Adrenal gland (tissue), 5 donors: ENCODE results near the gene PHKB.

Experiments used
- POLR2A ChIP-seq, 2 donors: fragments of 450-650 bp; IDR thresholded peaks; one replicate each; pipeline ENCODE4 v1.6.1; 2017; ENCODE audit warnings: antibody characterized with exemption in 2 of 2, mild to moderate bottlenecking in 2 of 2, moderate library complexity in 1 of 2
- TF ChIP-seq, protein P1 (sequence below), 6 experiments: fragments of 450-650 bp in 4 of 6; fragments of 200-600 bp in 2 of 6; sonication (generic) in 1 of 6; IDR thresholded peaks; 1 replicate in 5 of 6; 2 replicates in 1 of 6; pipeline versions ENCODE4 v1.5.1 to v1.8.0; 2016 to 2021; ENCODE audit warnings: antibody characterized with exemption in 6 of 6, mild to moderate bottlenecking in 2 of 6, moderate library complexity in 1 of 6
- donor health status: DM: no; HTN: no; CAD: no.

- TF ChIP-seq, protein P1, sequence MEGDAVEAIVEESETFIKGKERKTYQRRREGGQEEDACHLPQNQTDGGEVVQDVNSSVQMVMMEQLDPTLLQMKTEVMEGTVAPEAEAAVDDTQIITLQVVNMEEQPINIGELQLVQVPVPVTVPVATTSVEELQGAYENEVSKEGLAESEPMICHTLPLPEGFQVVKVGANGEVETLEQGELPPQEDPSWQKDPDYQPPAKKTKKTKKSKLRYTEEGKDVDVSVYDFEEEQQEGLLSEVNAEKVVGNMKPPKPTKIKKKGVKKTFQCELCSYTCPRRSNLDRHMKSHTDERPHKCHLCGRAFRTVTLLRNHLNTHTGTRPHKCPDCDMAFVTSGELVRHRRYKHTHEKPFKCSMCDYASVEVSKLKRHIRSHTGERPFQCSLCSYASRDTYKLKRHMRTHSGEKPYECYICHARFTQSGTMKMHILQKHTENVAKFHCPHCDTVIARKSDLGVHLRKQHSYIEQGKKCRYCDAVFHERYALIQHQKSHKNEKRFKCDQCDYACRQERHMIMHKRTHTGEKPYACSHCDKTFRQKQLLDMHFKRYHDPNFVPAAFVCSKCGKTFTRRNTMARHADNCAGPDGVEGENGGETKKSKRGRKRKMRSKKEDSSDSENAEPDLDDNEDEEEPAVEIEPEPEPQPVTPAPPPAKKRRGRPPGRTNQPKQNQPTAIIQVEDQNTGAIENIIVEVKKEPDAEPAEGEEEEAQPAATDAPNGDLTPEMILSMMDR (IDR thresholded peaks at IDR 0.05), result no peak
- TF ChIP-seq POLR2A (IDR thresholded peaks at IDR 0.05), result no peak
Observed at GRCh38 chr16:47571049-47571448, 109.9 kb downstream of the PHKB start.
